HepG2 (cell line): ENCODE results near the gene VEZF1. TPM values are rescaled to one million over a fixed set of nuclear protein-coding genes. Genes with fewer than 3 reads are reported as not detected.
A peak's percentile ranks its signal among the peaks of the same experiment; 100 is the strongest.

ENCODE experiments used
- CREB3 ChIP-seq: sonication (generic); formaldehyde crosslinking; IDR thresholded peaks from 2 replicates; pipeline ENCODE4 v1.5.0; 2020; ENCODE audit warnings: missing genetic modification reagents
- GATAD1 ChIP-seq: IDR thresholded peaks from 2 replicates; pipeline ENCODE4 v1.6.1; 2016; ENCODE audit warnings: missing genetic modification reagents, missing compliant biosample characterization
- JUN ChIP-seq: sonication (generic); formaldehyde crosslinking; IDR thresholded peaks from 2 replicates; pipeline ENCODE4 v1.4.0; 2020; ENCODE audit warnings: mild to moderate bottlenecking, missing genetic modification reagents
- KAT7 ChIP-seq: IDR thresholded peaks from 2 replicates; pipeline ENCODE4 v1.6.1; 2018; ENCODE audit warnings: borderline replicate concordance, missing compliant biosample characterization
- KLF13 ChIP-seq: sonication (generic); formaldehyde crosslinking; IDR thresholded peaks from 2 replicates; pipeline ENCODE4 v1.4.0; 2020; ENCODE audit warnings: mild to moderate bottlenecking, missing genetic modification reagents
- MED13 ChIP-seq: sonication (generic); formaldehyde crosslinking; IDR thresholded peaks from 2 replicates; pipeline ENCODE4 v1.5.0; 2020; ENCODE audit warnings: missing genetic modification reagents
- NFKB2 ChIP-seq: sonication (generic); formaldehyde crosslinking; IDR thresholded peaks from 2 replicates; pipeline ENCODE4 v1.4.0; 2020; ENCODE audit warnings: missing genetic modification reagents, borderline replicate concordance
- POLR2A ChIP-seq, 2 experiments: IDR thresholded peaks; 2 replicates each; pipeline ENCODE4 v1.6.1; 2011; ENCODE audit warnings: low read depth in 2 of 2, low read length in 2 of 2, mild to moderate bottlenecking in 1 of 2, moderate library complexity in 1 of 2; ENCODE audit not compliant: insufficient read depth in 1 of 2
- POLR2AphosphoS5 ChIP-seq: IDR thresholded peaks from 2 replicates; pipeline ENCODE4 v1.6.1; 2012; ENCODE audit warnings: low read depth, low read length
- RFX1 ChIP-seq: fragments of 450-650 bp; IDR thresholded peaks from 2 replicates; pipeline ENCODE4 v1.6.1; 2017
- SALL1 ChIP-seq: sonication (generic); formaldehyde crosslinking; IDR thresholded peaks from 2 replicates; pipeline ENCODE4 v1.8.0; 2022; ENCODE audit warnings: mild to moderate bottlenecking, missing genetic modification reagents
- SATB2 ChIP-seq: sonication (generic); formaldehyde crosslinking; IDR thresholded peaks from 2 replicates; pipeline ENCODE4 v1.5.0; 2020; ENCODE audit warnings: missing genetic modification reagents
- SCMH1 ChIP-seq: sonication (generic); formaldehyde crosslinking; IDR thresholded peaks from 2 replicates; pipeline ENCODE4 v1.9.0; 2021; ENCODE audit warnings: missing genetic modification reagents, mild to moderate bottlenecking, borderline replicate concordance
- SP140L ChIP-seq: sonication (generic); formaldehyde crosslinking; IDR thresholded peaks from 2 replicates; pipeline ENCODE4 v1.4.0; 2020; ENCODE audit warnings: missing genetic modification reagents, borderline replicate concordance
- SPEN ChIP-seq: sonication (generic); formaldehyde crosslinking; IDR thresholded peaks from 2 replicates; pipeline ENCODE4 v1.5.1; 2020; ENCODE audit warnings: low read depth, mild to moderate bottlenecking, missing genetic modification reagents
- ZNF136 ChIP-seq: sonication (generic); formaldehyde crosslinking; IDR thresholded peaks from 2 replicates; pipeline ENCODE4 v1.8.1; 2022; ENCODE audit warnings: low read depth, mild to moderate bottlenecking, moderate library complexity, missing genetic modification reagents
- ZNF205 ChIP-seq: IDR thresholded peaks from 2 replicates; pipeline ENCODE4 v1.6.1; 2018; ENCODE audit warnings: missing biosample characterization, missing genetic modification reagents
- ZNF34 ChIP-seq: sonication (generic); formaldehyde crosslinking; IDR thresholded peaks from 2 replicates; pipeline ENCODE4 v1.4.0; 2020; ENCODE audit warnings: mild to moderate bottlenecking, missing genetic modification reagents, borderline replicate concordance
- ZNF609 ChIP-seq: sonication (generic); formaldehyde crosslinking; IDR thresholded peaks from 2 replicates; pipeline ENCODE4 v1.4.0; 2020; ENCODE audit warnings: mild to moderate bottlenecking, missing genetic modification reagents, borderline replicate concordance
- ZNF629 ChIP-seq: sonication (generic); formaldehyde crosslinking; conservative IDR thresholded peaks from 2 replicates; pipeline ENCODE4 v1.5.0; 2020; ENCODE audit warnings: missing genetic modification reagents
- polyA plus RNA-seq, 8 experiments: library from polyadenylated mRNA; depleted of rRNA in 3 of 8; stranded (reverse) in 7 of 8; unstranded in 1 of 8; fragments of >200 nt; fragmentation: Illumina TruSeq in 4 of 8; extraction: Trizol in 4 of 8; gene quantifications; 2 replicates each; pipeline versions ENCODE4 v1.2.1 to v1.2.3, GENCODE V29; 2011 to 2016; ENCODE audit warnings: low read depth in 4 of 8, missing spikeins in 1 of 8, mixed read lengths in 1 of 8; ENCODE audit not compliant: insufficient read depth in 1 of 8
- total RNA-seq, 5 experiments: library from RNA; depleted of rRNA; stranded (reverse); fragments of >200 nt; fragmentation: Illumina TruSeq; extraction: Trizol; gene quantifications; 2 replicates each; pipeline ENCODE4 v1.2.3, GENCODE V29; 2016; ENCODE audit warnings: low read depth in 1 of 5
- TF ChIP-seq, protein P1 (sequence below): sonication (generic); IDR thresholded peaks from 2 replicates; pipeline ENCODE4 v1.6.1; 2016; ENCODE audit warnings: low read depth, borderline replicate concordance
- TF ChIP-seq, protein P2 (sequence below): fragments of 450-650 bp; IDR thresholded peaks from 2 replicates; pipeline ENCODE4 v1.6.1; 2016
- TF ChIP-seq, protein P3 (sequence below): IDR thresholded peaks from 2 replicates; pipeline ENCODE4 v1.6.1; 2016; ENCODE audit warnings: low read depth, borderline replicate concordance

The VEZF1 gene
- total and polyA plus RNA-seq, 2 of the 13 experiments (the other 11 are each of a cell fraction or from before 2014, with no cell fraction given): 45.9 to 49.7 TPM

DNA sequence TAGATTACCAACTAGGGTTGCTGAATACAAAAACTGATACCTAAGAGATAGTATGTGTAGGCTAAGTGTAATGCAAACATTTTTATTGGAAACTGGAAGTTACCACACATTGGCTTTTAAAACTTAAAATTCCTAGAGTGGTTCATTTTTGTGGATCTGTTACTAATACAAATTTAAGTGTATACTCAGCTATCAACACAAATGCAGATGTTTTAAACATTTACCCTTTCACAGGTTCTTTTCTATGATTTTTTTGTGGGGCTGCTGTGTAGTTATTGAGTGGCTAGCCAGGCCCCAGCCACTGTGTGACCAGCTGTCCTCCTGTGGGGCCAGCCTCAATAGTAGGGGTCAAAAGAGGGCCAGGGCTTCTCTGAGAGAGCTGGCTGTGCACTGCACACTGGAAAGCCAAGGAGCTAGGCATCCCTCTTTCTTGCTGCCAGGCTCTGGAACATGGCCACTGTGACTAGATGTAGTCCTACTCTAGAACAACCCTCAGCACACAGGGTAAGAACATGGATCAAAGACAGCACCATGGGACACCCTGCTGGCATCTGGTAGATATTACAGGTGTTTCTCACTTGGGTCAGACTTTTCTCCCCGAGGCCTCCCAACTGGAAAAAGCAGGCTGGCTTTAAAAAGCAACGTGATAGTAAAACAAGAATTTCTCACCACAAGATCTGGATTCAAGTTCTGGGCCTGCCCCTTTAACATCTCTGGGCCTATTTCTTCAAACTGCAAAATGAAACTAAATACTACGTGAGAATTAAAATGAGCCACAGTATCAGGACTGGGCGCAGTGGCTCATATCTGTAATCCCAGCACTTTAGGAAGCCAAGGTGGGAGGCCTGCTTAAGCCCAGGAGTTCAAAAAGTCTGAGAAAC is 7.3 kb upstream of the VEZF1 start (continued):
- TF ChIP-seq ZNF609 (CRISPR knock-in tag): no peak
- TF ChIP-seq, protein P1, sequence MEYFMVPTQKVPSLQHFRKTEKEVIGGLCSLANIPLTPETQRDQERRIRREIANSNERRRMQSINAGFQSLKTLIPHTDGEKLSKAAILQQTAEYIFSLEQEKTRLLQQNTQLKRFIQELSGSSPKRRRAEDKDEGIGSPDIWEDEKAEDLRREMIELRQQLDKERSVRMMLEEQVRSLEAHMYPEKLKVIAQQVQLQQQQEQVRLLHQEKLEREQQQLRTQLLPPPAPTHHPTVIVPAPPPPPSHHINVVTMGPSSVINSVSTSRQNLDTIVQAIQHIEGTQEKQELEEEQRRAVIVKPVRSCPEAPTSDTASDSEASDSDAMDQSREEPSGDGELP: peak; percentile 42; the same call in 1 of the 2 replicates
- no peak for TF ChIP-seq ZNF34
- no peak for TF ChIP-seq MED13
- peak; percentile 48; the same call in 1 of the 2 replicates for TF ChIP-seq GATAD1
- TF ChIP-seq ZNF629 (CRISPR knock-in tag): no peak
- no peak for TF ChIP-seq JUN (CRISPR knock-in tag)
- no peak for TF ChIP-seq RFX1
- TF ChIP-seq, protein P2, sequence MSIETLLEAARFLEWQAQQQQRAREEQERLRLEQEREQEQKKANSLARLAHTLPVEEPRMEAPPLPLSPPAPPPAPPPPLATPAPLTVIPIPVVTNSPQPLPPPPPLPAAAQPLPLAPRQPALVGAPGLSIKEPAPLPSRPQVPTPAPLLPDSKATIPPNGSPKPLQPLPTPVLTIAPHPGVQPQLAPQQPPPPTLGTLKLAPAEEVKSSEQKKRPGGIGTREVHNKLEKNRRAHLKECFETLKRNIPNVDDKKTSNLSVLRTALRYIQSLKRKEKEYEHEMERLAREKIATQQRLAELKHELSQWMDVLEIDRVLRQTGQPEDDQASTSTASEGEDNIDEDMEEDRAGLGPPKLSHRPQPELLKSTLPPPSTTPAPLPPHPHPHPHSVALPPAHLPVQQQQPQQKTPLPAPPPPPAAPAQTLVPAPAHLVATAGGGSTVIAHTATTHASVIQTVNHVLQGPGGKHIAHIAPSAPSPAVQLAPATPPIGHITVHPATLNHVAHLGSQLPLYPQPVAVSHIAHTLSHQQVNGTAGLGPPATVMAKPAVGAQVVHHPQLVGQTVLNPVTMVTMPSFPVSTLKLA: no peak
- peak; percentile 41 to 80; a peak in 2 of 4 replicates for TF ChIP-seq POLR2A (IDR thresholded peaks at IDR 0.05; ENCODE audit: insufficient read depth in 1 of 2, low read depth in 2 of 2, low read length in 2 of 2)
- no peak for TF ChIP-seq ZNF136 (CRISPR knock-in tag)
- TF ChIP-seq, protein P3, sequence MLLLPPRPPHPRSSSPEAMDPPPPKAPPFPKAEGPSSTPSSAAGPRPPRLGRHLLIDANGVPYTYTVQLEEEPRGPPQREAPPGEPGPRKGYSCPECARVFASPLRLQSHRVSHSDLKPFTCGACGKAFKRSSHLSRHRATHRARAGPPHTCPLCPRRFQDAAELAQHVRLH (CRISPR knock-in tag): no peak
- TF ChIP-seq SPEN: no peak; the same call in 1 of the 2 replicates
- no peak; the same call in 1 of the 2 replicates for TF ChIP-seq KAT7 (CRISPR knock-in tag)
- TF ChIP-seq ZNF205 (CRISPR knock-in tag): no peak
- peak; percentile 56; the same call in 1 of the 2 replicates for TF ChIP-seq POLR2AphosphoS5
- no peak for TF ChIP-seq NFKB2
- no peak for TF ChIP-seq CREB3 (CRISPR knock-in tag)
- TF ChIP-seq SCMH1 (CRISPR knock-in tag): no peak
- no peak for TF ChIP-seq KLF13 (CRISPR knock-in tag)
- no peak for TF ChIP-seq SATB2 (CRISPR knock-in tag)
- no peak for TF ChIP-seq SP140L (CRISPR knock-in tag)
- TF ChIP-seq SALL1 (CRISPR knock-in tag): peak; percentile 67
